H9 (cell line): Measurements from ENCODE around the gene KRT5. TPM values are rescaled to one million over a fixed set of nuclear protein-coding genes. Genes with fewer than 3 reads are reported as not detected.
A peak's percentile ranks its signal among the peaks of the same experiment; 100 is the strongest.

Source experiments
- DNase-seq: peaks from one replicate; pipeline ENCODE4 v3.0.0-alpha.2; 2017
- H2AFZ ChIP-seq: one replicate; pipeline ENCODE4 v1.6.1; 2013; ENCODE audit warnings: mild to moderate bottlenecking, low read length, control low read depth, moderate library complexity
- H2AK5ac ChIP-seq: 2 replicates; pipeline ENCODE4 v1.6.1; 2013; ENCODE audit warnings: low read length, control low read depth, mixed read lengths; ENCODE audit not compliant: insufficient read length
- H2BK120ac ChIP-seq: one replicate; pipeline ENCODE4 v1.6.1; 2013; ENCODE audit warnings: low read depth, mild to moderate bottlenecking, low read length, control low read depth, inconsistent platforms; ENCODE audit not compliant: poor library complexity, severe bottlenecking
- H2BK12ac ChIP-seq: 2 replicates; pipeline ENCODE4 v1.6.1; 2013; ENCODE audit warnings: low read length, control low read depth, mixed read lengths, low read depth; ENCODE audit not compliant: insufficient read length
- H2BK15ac ChIP-seq: 2 replicates; pipeline ENCODE4 v1.6.1; 2013; ENCODE audit warnings: low read depth, low read length, control low read depth
- H2BK20ac ChIP-seq: one replicate; pipeline ENCODE4 v1.6.1; 2013; ENCODE audit warnings: low read depth, mild to moderate bottlenecking, low read length, control low read depth, inconsistent platforms; ENCODE audit not compliant: poor library complexity, severe bottlenecking
- H2BK5ac ChIP-seq: 2 replicates; pipeline ENCODE4 v1.6.1; 2013; ENCODE audit warnings: low read length, control low read depth, mixed read lengths; ENCODE audit not compliant: insufficient read length
- H3K14ac ChIP-seq: 2 replicates; pipeline ENCODE4 v1.6.1; 2013; ENCODE audit warnings: low read length, control low read depth; ENCODE audit not compliant: insufficient read depth
- H3K18ac ChIP-seq: 2 replicates; pipeline ENCODE4 v1.6.1; 2013; ENCODE audit warnings: low read depth, mild to moderate bottlenecking, mixed read lengths, low read length, control low read depth; ENCODE audit not compliant: insufficient read length
- H3K23ac ChIP-seq: 2 replicates; pipeline ENCODE4 v1.6.1; 2013; ENCODE audit warnings: low read length, control low read depth, mixed read lengths, low read depth; ENCODE audit not compliant: insufficient read length
- H3K23me2 ChIP-seq: 2 replicates; pipeline ENCODE4 v1.6.1; 2013; ENCODE audit warnings: low read depth, mild to moderate bottlenecking, mixed read lengths, low read length, control low read depth; ENCODE audit not compliant: insufficient read length, poor library complexity, severe bottlenecking
- H3K27ac ChIP-seq: 2 replicates; pipeline ENCODE4 v1.5.1; 2013; ENCODE audit warnings: low read length, control low read depth, mixed read lengths, low read depth; ENCODE audit not compliant: insufficient read length
- H3K27me3 ChIP-seq: 2 replicates; pipeline ENCODE4 v1.6.1; 2013; ENCODE audit warnings: low read length, control low read depth, inconsistent platforms; ENCODE audit not compliant: insufficient read depth
- H3K4ac ChIP-seq: 2 replicates; pipeline ENCODE4 v1.6.1; 2013; ENCODE audit warnings: low read depth, mild to moderate bottlenecking, control low read depth, inconsistent platforms, low read length, moderate library complexity
- H3K4me1 ChIP-seq: 2 replicates; pipeline ENCODE4 v1.6.1; 2013; ENCODE audit warnings: low read length, control low read depth, inconsistent platforms; ENCODE audit not compliant: insufficient read depth
- H3K4me2 ChIP-seq: 2 replicates; pipeline ENCODE4 v1.6.1; 2013; ENCODE audit warnings: low read length, control low read depth, mixed read lengths; ENCODE audit not compliant: insufficient read length, insufficient read depth
- H3K56ac ChIP-seq: 2 replicates; pipeline ENCODE4 v1.6.1; 2013; ENCODE audit warnings: low read depth, mild to moderate bottlenecking, mixed read lengths, low read length, control low read depth; ENCODE audit not compliant: insufficient read length
- H3K79me1 ChIP-seq: 2 replicates; pipeline ENCODE4 v1.6.1; 2013; ENCODE audit warnings: low read depth, mild to moderate bottlenecking, moderate library complexity, low read length, control low read depth, inconsistent platforms; ENCODE audit not compliant: insufficient read depth, poor library complexity, severe bottlenecking
- H3K79me2 ChIP-seq: 2 replicates; pipeline ENCODE4 v1.6.1; 2013; ENCODE audit warnings: low read length, control low read depth, inconsistent platforms; ENCODE audit not compliant: insufficient read depth
- H3K9ac ChIP-seq: 2 replicates; pipeline ENCODE4 v1.6.1; 2013; ENCODE audit warnings: low read length, control low read depth, mixed read lengths; ENCODE audit not compliant: insufficient read length; ENCODE audit errors: extremely low read depth
- H3K9me3 ChIP-seq: one replicate; pipeline ENCODE4 v1.6.1; 2013; ENCODE audit warnings: low read depth, low read length, inconsistent platforms; ENCODE audit not compliant: control insufficient read depth
- H3T11ph ChIP-seq: one replicate; pipeline ENCODE4 v1.6.1; 2013; ENCODE audit warnings: mild to moderate bottlenecking, low read length, control low read depth, inconsistent platforms
- H4K20me1 ChIP-seq: one replicate; pipeline ENCODE4 v1.6.1; 2013; ENCODE audit not compliant: control insufficient read depth, insufficient read length, insufficient read depth
- H4K5ac ChIP-seq: 2 replicates; pipeline ENCODE4 v1.6.1; 2013; ENCODE audit warnings: low read depth, mild to moderate bottlenecking, mixed read lengths, low read length, control low read depth; ENCODE audit not compliant: insufficient read length
- H4K8ac ChIP-seq: replicated peaks from 2 replicates; pipeline ENCODE4 v1.6.1; 2013; ENCODE audit warnings: low read length, control low read depth, mixed read lengths, low read depth; ENCODE audit not compliant: insufficient read length
- H4K91ac ChIP-seq: 2 replicates; pipeline ENCODE4 v1.6.1; 2013; ENCODE audit warnings: low read depth, mild to moderate bottlenecking, moderate library complexity, mixed read lengths, low read length, control low read depth; ENCODE audit not compliant: insufficient read length
- H3K27ac Mint-ChIP-seq, 3 experiments: 2 replicates in 2 of 3; 3 replicates in 1 of 3; pipeline ENCODE4 v1.8.0; 2020 to 2021; ENCODE audit warnings: mixed read lengths in 3 of 3, mild to moderate bottlenecking in 1 of 3, moderate library complexity in 1 of 3
- H3K27me3 Mint-ChIP-seq: 2 replicates; pipeline ENCODE4 v1.8.0; 2021; ENCODE audit warnings: low read depth, mild to moderate bottlenecking, moderate library complexity, mixed read lengths
- H3K36me3 Mint-ChIP-seq, 3 experiments: 2 replicates in 2 of 3; 3 replicates in 1 of 3; pipeline ENCODE4 v1.8.0; 2020 to 2021; ENCODE audit warnings: low read depth in 3 of 3, mixed read lengths in 3 of 3; ENCODE audit not compliant: insufficient read depth in 1 of 3
- H3K4me1 Mint-ChIP-seq, 2 experiments: 2 replicates each; pipeline ENCODE4 v1.8.0; 2020; ENCODE audit warnings: mixed read lengths in 2 of 2
- H3K4me3 Mint-ChIP-seq, 2 experiments: 2 replicates in 1 of 2; 3 replicates in 1 of 2; pipeline ENCODE4 v1.8.0; 2020 to 2021; ENCODE audit warnings: mild to moderate bottlenecking in 2 of 2, mixed read lengths in 2 of 2, moderate library complexity in 1 of 2
- H3K9me3 Mint-ChIP-seq, 2 experiments: 2 replicates in 1 of 2; 3 replicates in 1 of 2; pipeline ENCODE4 v1.8.0; 2020; ENCODE audit warnings: mild to moderate bottlenecking in 2 of 2, mixed read lengths in 2 of 2, moderate library complexity in 1 of 2
- WGBS: extraction: QIAGEN DNeasy Blood & Tissue Kit; methylation state at CpG from one replicate; pipeline ENCODE4 v1.1.7; 2013; ENCODE audit warnings: missing lambda C conversion rate, low lambda C conversion rate, mixed read lengths; ENCODE audit not compliant: insufficient read length; ENCODE audit errors: extremely low coverage; 5-methylcytosine and 5-hydroxymethylcytosine counted together
- total RNA-seq: library from RNA; stranded (reverse); gene quantifications from 2 replicates; pipeline ENCODE4 v1.2.1, GENCODE V29; 2021
- TF ChIP-seq, protein P1 (sequence below): fragments of 200-600 bp; sonication (generic); conservative IDR thresholded peaks from 3 replicates; pipeline ENCODE4 v1.8.0; 2021; ENCODE audit warnings: antibody characterized with exemption, mild to moderate bottlenecking

The KRT5 gene
- total RNA-seq, 1 experiment from 2014 or later: not detected

DNA sequence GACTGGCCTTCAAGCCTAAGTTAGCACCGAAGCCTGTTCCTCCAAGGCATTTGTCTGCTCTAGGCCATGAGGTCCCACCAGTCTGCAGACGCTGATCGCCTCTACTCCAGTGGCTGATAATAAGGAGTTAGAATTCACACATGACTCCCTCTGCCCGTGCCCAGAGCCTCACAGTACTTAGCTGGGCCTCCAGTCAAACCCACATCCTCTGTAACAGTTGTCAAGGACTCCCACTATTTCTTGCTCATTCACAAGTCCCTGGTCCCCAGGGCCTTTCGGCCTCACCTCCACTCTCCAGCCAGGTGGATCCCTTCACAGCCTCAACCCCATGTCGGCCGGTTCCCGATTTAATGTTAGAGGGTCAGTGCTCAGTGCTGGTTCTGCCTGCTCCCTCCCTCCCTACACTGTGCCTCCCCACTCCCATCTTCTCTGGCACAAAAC, 6.3 kb upstream of the KRT5 start:
- H2AFZ ChIP-seq: no peak overlapping the region
- no peaks in the 10 kb centered on the region for H3K79me2 ChIP-seq
- no peak overlapping the region for H3K56ac ChIP-seq
- H4K8ac ChIP-seq: no peak overlapping the region
- no peak overlapping the region for H3K27ac ChIP-seq
- no peak overlapping the region for H4K91ac ChIP-seq
- H3K4ac ChIP-seq: no peak overlapping the region
- H2BK5ac ChIP-seq: no peak overlapping the region
- no peak overlapping the region for H3T11ph ChIP-seq
- no peak overlapping the region for H2BK120ac ChIP-seq
- TF ChIP-seq, protein P1, sequence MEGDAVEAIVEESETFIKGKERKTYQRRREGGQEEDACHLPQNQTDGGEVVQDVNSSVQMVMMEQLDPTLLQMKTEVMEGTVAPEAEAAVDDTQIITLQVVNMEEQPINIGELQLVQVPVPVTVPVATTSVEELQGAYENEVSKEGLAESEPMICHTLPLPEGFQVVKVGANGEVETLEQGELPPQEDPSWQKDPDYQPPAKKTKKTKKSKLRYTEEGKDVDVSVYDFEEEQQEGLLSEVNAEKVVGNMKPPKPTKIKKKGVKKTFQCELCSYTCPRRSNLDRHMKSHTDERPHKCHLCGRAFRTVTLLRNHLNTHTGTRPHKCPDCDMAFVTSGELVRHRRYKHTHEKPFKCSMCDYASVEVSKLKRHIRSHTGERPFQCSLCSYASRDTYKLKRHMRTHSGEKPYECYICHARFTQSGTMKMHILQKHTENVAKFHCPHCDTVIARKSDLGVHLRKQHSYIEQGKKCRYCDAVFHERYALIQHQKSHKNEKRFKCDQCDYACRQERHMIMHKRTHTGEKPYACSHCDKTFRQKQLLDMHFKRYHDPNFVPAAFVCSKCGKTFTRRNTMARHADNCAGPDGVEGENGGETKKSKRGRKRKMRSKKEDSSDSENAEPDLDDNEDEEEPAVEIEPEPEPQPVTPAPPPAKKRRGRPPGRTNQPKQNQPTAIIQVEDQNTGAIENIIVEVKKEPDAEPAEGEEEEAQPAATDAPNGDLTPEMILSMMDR: no peak
- peak overlapping the region in 1 of 3 experiments; percentile 44; a peak in 1 of 7 replicates for H3K27ac Mint-ChIP-seq
- H2AK5ac ChIP-seq: no peak overlapping the region
- H3K18ac ChIP-seq: no peak overlapping the region
- no peak overlapping the region for H2BK12ac ChIP-seq
- H3K27me3 Mint-ChIP-seq: peaks cover 8% of the 10 kb centered on the region
- no peak overlapping the region for H3K23ac ChIP-seq
- no peak overlapping the region for H3K14ac ChIP-seq
- no peak overlapping the region for H2BK15ac ChIP-seq
- H3K79me1 ChIP-seq: no peaks in the 10 kb centered on the region
- H4K20me1 ChIP-seq: no peaks in the 10 kb centered on the region
- no peaks in the 10 kb centered on the region for H3K23me2 ChIP-seq
- DNase-seq: peak; percentile 23
- no peak overlapping the region; a peak in 1 of 5 replicates for H3K4me3 Mint-ChIP-seq
- H3K9me3 ChIP-seq: no peaks in the 10 kb centered on the region
- no peaks in the 10 kb centered on the region for H3K36me3 Mint-ChIP-seq
- no peaks in the 10 kb centered on the region; the same call in 1 of the 2 replicates for H3K27me3 ChIP-seq
- WGBS: no CpG with 5 or more reads among the region's 8 CpGs
- H3K4me1 ChIP-seq: no peaks in the 10 kb centered on the region
- H3K9ac ChIP-seq: no peak overlapping the region
- H3K4me1 Mint-ChIP-seq: peaks cover 9% of the 10 kb centered on the region in 2 experiments
- H4K5ac ChIP-seq: no peak overlapping the region
- no peaks in the 10 kb centered on the region for H3K9me3 Mint-ChIP-seq
- no peak overlapping the region for H3K4me2 ChIP-seq
- no peak overlapping the region for H2BK20ac ChIP-seq
